Measurements from ENCODE around the gene SERPINB13. TPM values are rescaled to one million over a fixed set of nuclear protein-coding genes. Genes with fewer than 3 reads are reported as not detected.

SERPINB13 gene
- not detected for polyA plus RNA-seq
- long read RNA-seq, donor 1, result 0 reads
- long read RNA-seq, donor 2, result 0 reads
- long read RNA-seq, donor 3, result 0 reads
- long read RNA-seq, donor 4, result 0 reads
- long read RNA-seq, donor 5, result 0 reads
- long read RNA-seq, donor 6, result 0 reads
- long read RNA-seq, donor 7, result 0 reads
- long read RNA-seq, donor 8, result 0 reads
- long read RNA-seq, donor 9, result 0 reads
- long read RNA-seq, donor 10, result 0 reads

GRCh38 chr18:63586966-63587365 lies at the start of gene SERPINB13:
TSS of gene SERPINB13 (plus strand) at chr18:63587343. CDS start at chr18:63588668, 1,325 bp downstream.
- H3K27me3 ChIP-seq (ENCODE audit: control insufficient read depth in 3 of 3, insufficient read depth in 3 of 3, low read length in 3 of 3), result no peaks in the 10 kb centered on the region
- H3K9me3 ChIP-seq (ENCODE audit: control insufficient read depth in 2 of 2, insufficient read depth in 1 of 2, low read depth in 1 of 2, low read length in 1 of 2), result no peaks in the 10 kb centered on the region
- DNase-seq (no peak), FAIRE-seq (no peak)
- H3K27ac ChIP-seq (ENCODE audit: low read depth in 1 of 3, low read length in 2 of 3), result no peak within 1 kb of the TSS
- H3K36me3 ChIP-seq (ENCODE audit: control insufficient read depth in 3 of 3, insufficient read depth in 2 of 3, low read depth in 1 of 3, low read length in 3 of 3), result no peaks in the 10 kb centered on the region
- 67 to 80% (median 73%) methylated on average over 4 of the region's 4 CpGs for WGBS, 3 donors
- no peaks in the 10 kb centered on the region for H3K4me1 ChIP-seq (ENCODE audit: control insufficient read depth in 3 of 3, insufficient read depth in 2 of 3, low read depth in 1 of 3, low read length in 2 of 3)
- no peak within 1 kb of the TSS for H3K4me3 ChIP-seq (ENCODE audit: low read depth in 1 of 3, low read length in 3 of 3)

GRCh38 chr18:63539904-63540510 lies 47.1 kb upstream of the SERPINB13 start:
- no peaks in the 10 kb centered on the region for H3K4me1 ChIP-seq (ENCODE audit: control insufficient read depth in 3 of 3, insufficient read depth in 2 of 3, low read depth in 1 of 3, low read length in 2 of 3)
- no peak overlapping the region for H3K4me3 ChIP-seq (ENCODE audit: low read depth in 1 of 3, low read length in 3 of 3)
- H3K27me3 ChIP-seq (ENCODE audit: control insufficient read depth in 3 of 3, insufficient read depth in 3 of 3, low read length in 3 of 3), result no peaks in the 10 kb centered on the region
- no peak overlapping the region for H3K27ac ChIP-seq (ENCODE audit: low read depth in 1 of 3, low read length in 2 of 3)
- H3K9me3 ChIP-seq (ENCODE audit: control insufficient read depth in 2 of 2, insufficient read depth in 1 of 2, low read depth in 1 of 2, low read length in 1 of 2), result no peaks in the 10 kb centered on the region
- no peaks in the 10 kb centered on the region for H3K36me3 ChIP-seq (ENCODE audit: control insufficient read depth in 3 of 3, insufficient read depth in 2 of 3, low read depth in 1 of 3, low read length in 3 of 3)
- no peak for FAIRE-seq
- no peak for DNase-seq
- 52 to 55% (median 55%) methylated on average over 3 of the region's 3 CpGs for WGBS, 3 donors

GRCh38 chr18:63542069-63542468 lies 45.1 kb upstream of the SERPINB13 start, which contains the start of gene SERPINB12:
TSS of gene SERPINB12 (plus strand) at chr18:63542369. CDS start at chr18:63556160, 13,791 bp downstream.
- H3K9me3 ChIP-seq (ENCODE audit: control insufficient read depth in 2 of 2, insufficient read depth in 1 of 2, low read depth in 1 of 2, low read length in 1 of 2), result no peaks in the 10 kb centered on the region
- no peaks in the 10 kb centered on the region for H3K4me1 ChIP-seq (ENCODE audit: control insufficient read depth in 3 of 3, insufficient read depth in 2 of 3, low read depth in 1 of 3, low read length in 2 of 3)
- H3K36me3 ChIP-seq (ENCODE audit: control insufficient read depth in 3 of 3, insufficient read depth in 2 of 3, low read depth in 1 of 3, low read length in 3 of 3), result no peaks in the 10 kb centered on the region
- 61 to 69% (median 63%) methylated on average over 1 of the region's 1 CpG for WGBS, 3 donors
- no peak within 1 kb of the TSS for H3K27ac ChIP-seq (ENCODE audit: low read depth in 1 of 3, low read length in 2 of 3)
- H3K4me3 ChIP-seq (ENCODE audit: low read depth in 1 of 3, low read length in 3 of 3), result no peak within 1 kb of the TSS
- DNase-seq (no peak), FAIRE-seq (no peak)
- H3K27me3 ChIP-seq (ENCODE audit: control insufficient read depth in 3 of 3, insufficient read depth in 3 of 3, low read length in 3 of 3), result no peaks in the 10 kb centered on the region

- H3K27ac ChIP-seq (ENCODE audit: low read depth in 1 of 3, low read length in 2 of 3), result no peak overlapping the region
- no peak overlapping the region for H3K4me3 ChIP-seq (ENCODE audit: low read depth in 1 of 3, low read length in 3 of 3)
- FAIRE-seq (no peak), DNase-seq (no peak)
- H3K36me3 ChIP-seq (ENCODE audit: control insufficient read depth in 3 of 3, insufficient read depth in 2 of 3, low read depth in 1 of 3, low read length in 3 of 3), result no peaks in the 10 kb centered on the region
- no peaks in the 10 kb centered on the region for H3K9me3 ChIP-seq (ENCODE audit: control insufficient read depth in 2 of 2, insufficient read depth in 1 of 2, low read depth in 1 of 2, low read length in 1 of 2)
- no peaks in the 10 kb centered on the region for H3K4me1 ChIP-seq (ENCODE audit: control insufficient read depth in 3 of 3, insufficient read depth in 2 of 3, low read depth in 1 of 3, low read length in 2 of 3)
- WGBS, 3 donors, result 62 to 83% (median 82%) methylated on average over 2 of the region's 2 CpGs
- no peaks in the 10 kb centered on the region for H3K27me3 ChIP-seq (ENCODE audit: control insufficient read depth in 3 of 3, insufficient read depth in 3 of 3, low read length in 3 of 3)
Measured at GRCh38 chr18:63544017-63544416, 43.1 kb upstream of the SERPINB13 start.

GRCh38 chr18:63545000-63545399 lies 42.1 kb upstream of the SERPINB13 start:
- H3K36me3 ChIP-seq (ENCODE audit: control insufficient read depth in 3 of 3, insufficient read depth in 2 of 3, low read depth in 1 of 3, low read length in 3 of 3), result no peaks in the 10 kb centered on the region
- no peak overlapping the region for H3K27ac ChIP-seq (ENCODE audit: low read depth in 1 of 3, low read length in 2 of 3)
- FAIRE-seq, result no peak
- H3K27me3 ChIP-seq (ENCODE audit: control insufficient read depth in 3 of 3, insufficient read depth in 3 of 3, low read length in 3 of 3), result no peaks in the 10 kb centered on the region
- no peak for DNase-seq
- H3K9me3 ChIP-seq (ENCODE audit: control insufficient read depth in 2 of 2, insufficient read depth in 1 of 2, low read depth in 1 of 2, low read length in 1 of 2), result no peaks in the 10 kb centered on the region
- no peak overlapping the region for H3K4me3 ChIP-seq (ENCODE audit: low read depth in 1 of 3, low read length in 3 of 3)
- H3K4me1 ChIP-seq (ENCODE audit: control insufficient read depth in 3 of 3, insufficient read depth in 2 of 3, low read depth in 1 of 3, low read length in 2 of 3), result no peaks in the 10 kb centered on the region
- 73 to 82% (median 74%) methylated on average over 3 of the region's 3 CpGs for WGBS, 3 donors

- Histone ChIP-seq H3K4me1 (ENCODE audit: control insufficient read depth in 3 of 3, insufficient read depth in 2 of 3, low read depth in 1 of 3, low read length in 2 of 3) (no peaks in the 10 kb centered on the region), H3K27ac (ENCODE audit: low read depth in 1 of 3, low read length in 2 of 3) (no peak overlapping the region), H3K27me3 (ENCODE audit: control insufficient read depth in 3 of 3, insufficient read depth in 3 of 3, low read length in 3 of 3) (no peaks in the 10 kb centered on the region), H3K9me3 (ENCODE audit: control insufficient read depth in 2 of 2, insufficient read depth in 1 of 2, low read depth in 1 of 2, low read length in 1 of 2) (no peaks in the 10 kb centered on the region), H3K4me3 (ENCODE audit: low read depth in 1 of 3, low read length in 3 of 3) (no peak overlapping the region), H3K36me3 (ENCODE audit: control insufficient read depth in 3 of 3, insufficient read depth in 2 of 3, low read depth in 1 of 3, low read length in 3 of 3) (no peaks in the 10 kb centered on the region)
- DNase-seq, result no peak
- FAIRE-seq, result no peak
- WGBS, 3 donors, result 11 to 42% (median 15%) methylated on average over 1 of the region's 1 CpG
Measured at GRCh38 chr18:63550068-63550467, 37.1 kb upstream of the SERPINB13 start.

- Histone ChIP-seq H3K9me3 (ENCODE audit: control insufficient read depth in 2 of 2, insufficient read depth in 1 of 2, low read depth in 1 of 2, low read length in 1 of 2) (no peaks in the 10 kb centered on the region), H3K27me3 (ENCODE audit: control insufficient read depth in 3 of 3, insufficient read depth in 3 of 3, low read length in 3 of 3) (peaks cover 0 to 3% (median 0%) of the 10 kb centered on the region in 3 donors), H3K4me3 (ENCODE audit: low read depth in 1 of 3, low read length in 3 of 3) (no peak overlapping the region), H3K27ac (ENCODE audit: low read depth in 1 of 3, low read length in 2 of 3) (no peak overlapping the region), H3K4me1 (ENCODE audit: control insufficient read depth in 3 of 3, insufficient read depth in 2 of 3, low read depth in 1 of 3, low read length in 2 of 3) (no peaks in the 10 kb centered on the region), H3K36me3 (ENCODE audit: control insufficient read depth in 3 of 3, insufficient read depth in 2 of 3, low read depth in 1 of 3, low read length in 3 of 3) (no peaks in the 10 kb centered on the region)
- 72 to 85% (median 78%) methylated on average over 3 of the region's 3 CpGs for WGBS, 3 donors
- no peak for DNase-seq
- no peak for FAIRE-seq
Measured at GRCh38 chr18:63551769-63552168, 35.4 kb upstream of the SERPINB13 start.

- no peak for FAIRE-seq
Measured at GRCh38 chr18:63552581-63552980, 34.6 kb upstream of the SERPINB13 start.

More at GRCh38 chr18:63552581-63552980, 34.6 kb upstream of the SERPINB13 start:
- Histone ChIP-seq H3K27me3 (ENCODE audit: control insufficient read depth in 3 of 3, insufficient read depth in 3 of 3, low read length in 3 of 3) (peaks cover 0 to 3% (median 1%) of the 10 kb centered on the region in 3 donors), H3K36me3 (ENCODE audit: control insufficient read depth in 3 of 3, insufficient read depth in 2 of 3, low read depth in 1 of 3, low read length in 3 of 3) (no peaks in the 10 kb centered on the region), H3K9me3 (ENCODE audit: control insufficient read depth in 2 of 2, insufficient read depth in 1 of 2, low read depth in 1 of 2, low read length in 1 of 2) (no peaks in the 10 kb centered on the region), H3K4me1 (ENCODE audit: control insufficient read depth in 3 of 3, insufficient read depth in 2 of 3, low read depth in 1 of 3, low read length in 2 of 3) (no peaks in the 10 kb centered on the region), H3K4me3 (ENCODE audit: low read depth in 1 of 3, low read length in 3 of 3) (no peak overlapping the region), H3K27ac (ENCODE audit: low read depth in 1 of 3, low read length in 2 of 3) (no peak overlapping the region)
- DNase-seq, result no peak
- 89 to 93% (median 92%) methylated on average over 2 of the region's 2 CpGs for WGBS, 3 donors

All from small intestine (tissue), 16 donors.